Activated T-helper 1 cell treated with anti-CD3 and anti-CD28 coated beads, Interleukin-2, amount 50 U/mL, for 16 hours (primary cell): ENCODE measurements around the gene CYP21A2.

Source experiments
- DNase-seq, 2 donors: peaks; one replicate each; pipeline ENCODE4 v3.0.0-alpha.2; 2020; ENCODE audit warnings: low read depth in 1 of 2, low spot score in 1 of 2

The CYP21A2 gene

GRCh38 chr6:32081168-32081990 is 43.2 kb downstream of the CYP21A2 start:
- no peak for DNase-seq

GRCh38 chr6:32082478-32082877 is 44.3 kb downstream of the CYP21A2 start:
- DNase-seq, result no peak

GRCh38 chr6:32082935-32083334 is 44.7 kb downstream of the CYP21A2 start:
- DNase-seq, result no peak

GRCh38 chr6:32083812-32084768 is 45.9 kb downstream of the CYP21A2 start:
- DNase-seq, result no peak

GRCh38 chr6:32084780-32085179 is 46.6 kb downstream of the CYP21A2 start:
- DNase-seq, result no peak

GRCh38 chr6:32085759-32086459 is 47.7 kb downstream of the CYP21A2 start:
- no peak for DNase-seq

- DNase-seq, result no peak
Measured at GRCh38 chr6:32086661-32087573, 48.7 kb downstream of the CYP21A2 start.

- peak; percentile 57 to 58 for DNase-seq
Measured at GRCh38 chr6:32087574-32088486, 49.6 kb downstream of the CYP21A2 start.

GRCh38 chr6:32088487-32089049 is 50.4 kb downstream of the CYP21A2 start:
- no peak for DNase-seq

- DNase-seq, result no peak
Measured at GRCh38 chr6:32089082-32089828, 51.0 kb downstream of the CYP21A2 start.
